DMS 273 treated with DMSO at 0.1 percent for 48 hours (cell line): ENCODE measurements around the gene GLS.

Experiments
- DNase-seq: peaks from one replicate; lab custom pipeline; 2025; lab: John Stamatoyannopoulos, UW

Gene GLS

DNA sequence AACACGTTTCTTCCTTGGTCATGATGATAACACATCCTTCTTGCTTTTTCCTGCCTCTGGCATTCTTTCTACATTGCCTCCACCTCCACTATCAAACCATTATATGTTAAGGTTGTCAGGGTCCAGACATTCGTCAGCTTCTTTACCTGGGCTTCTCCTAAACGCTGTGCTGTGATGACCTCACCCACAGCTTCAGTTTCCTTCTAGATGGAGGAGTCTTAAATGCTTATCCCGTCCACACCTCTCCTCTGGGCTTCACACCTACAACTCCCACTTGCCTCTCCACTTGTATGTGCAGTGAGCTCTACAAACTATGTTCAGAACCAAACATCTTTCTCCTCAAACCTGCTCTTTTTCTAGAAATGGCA, 134.0 kb downstream of the GLS start:
- DNase-seq: no peak
